AG04450 (cell line): ENCODE data around the gene SLC2A10. TPM values are rescaled to one million over a fixed set of nuclear protein-coding genes. Genes with fewer than 3 reads are reported as not detected.

Experiments
- CTCF ChIA-PET: fragments of 300-600, 350-600 bp; formaldehyde crosslinking; extraction: SDS; loops from one replicate; lab custom pipeline; 2022; ENCODE audit warnings: antibody characterized with exemption, inconsistent platforms; lab: Charles Lee
- POLR2A ChIA-PET: fragments of 350-600 bp; formaldehyde crosslinking; extraction: SDS; loops from one replicate; lab custom pipeline; 2021; ENCODE audit warnings: antibody characterized with exemption, inconsistent platforms; lab: Yijun Ruan, JAX
- DNase-seq: peaks from one replicate; pipeline ENCODE4 v3.0.0-alpha.2; 2011; ENCODE audit warnings: low read depth, low spot score
- H3K27ac ChIP-seq: one replicate; pipeline ENCODE4 v1.5.1; 2012; ENCODE audit warnings: low read depth, low read length, control low read depth
- H3K27me3 ChIP-seq: one replicate; pipeline ENCODE4 v1.6.0; 2012; ENCODE audit warnings: low read length; ENCODE audit not compliant: control insufficient read depth, insufficient read depth
- H3K4me3 ChIP-seq: 2 replicates; pipeline ENCODE4 v1.5.1; 2011; ENCODE audit warnings: mild to moderate bottlenecking, low read depth, low read length, control low read depth
- H3K9me3 ChIP-seq: 2 replicates; pipeline ENCODE4 v1.5.1; 2012; ENCODE audit warnings: low read length; ENCODE audit not compliant: control insufficient read depth, insufficient read depth
- CTCF ChIP-seq: IDR thresholded peaks from 2 replicates; pipeline ENCODE4 v1.5.1; 2011; ENCODE audit warnings: low read depth, low read length, control low read depth, inconsistent platforms
- polyA plus RNA-seq: library from polyadenylated mRNA; depleted of rRNA; stranded (reverse); fragments of >200 nt; gene quantifications from 2 replicates; pipeline ENCODE4 v1.2.3, GENCODE V29; 2011

The SLC2A10 gene
- polyA plus RNA-seq, 1 experiment = 36.9 TPM

DNA sequence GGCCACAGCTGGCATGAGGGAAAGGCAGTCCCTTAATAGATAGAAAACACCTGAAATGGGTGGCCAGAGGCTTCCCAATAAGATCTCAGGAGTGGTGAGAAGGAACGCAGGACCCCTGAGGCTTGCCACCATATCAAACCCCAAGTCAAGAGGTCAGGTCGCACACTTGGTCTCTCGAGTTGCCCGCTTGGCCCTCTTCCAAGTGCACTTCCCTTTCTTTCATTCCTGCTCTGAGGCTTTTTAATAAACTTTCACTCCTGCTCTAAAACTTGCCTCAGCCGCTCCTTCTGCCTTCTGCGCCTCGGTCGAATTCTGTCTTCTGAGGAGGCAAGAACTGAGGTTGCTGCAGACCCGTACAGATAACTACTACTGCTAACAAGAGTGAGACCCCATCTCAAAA, 64.2 kb downstream of the SLC2A10 start:
- ChIA-PET CTCF (interaction anchor here (0.8 to 1.4 kb wide), 4 partner anchors 9 to 420 kb away, joined by 3 to 4 read pairs (median 3); no protein-coding TSS in a partner anchor), POLR2A (no interaction called here)
- H3K4me3 ChIP-seq = no peak overlapping the region
- DNase-seq = no peak
- H3K27ac ChIP-seq = no peak overlapping the region
- TF ChIP-seq CTCF = no peak
- H3K9me3 ChIP-seq = no peaks in the 10 kb centered on the region
- peaks cover 8% of the 10 kb centered on the region for H3K27me3 ChIP-seq

- POLR2A ChIA-PET = no interaction called here
- no peak overlapping the region for H3K27ac ChIP-seq
- no peak for TF ChIP-seq CTCF
- peaks cover 5% of the 10 kb centered on the region for H3K27me3 ChIP-seq
- H3K4me3 ChIP-seq = no peak overlapping the region
- DNase-seq = no peak
- CTCF ChIA-PET = interaction anchor here (0.8 to 1.4 kb wide), 3 partner anchors 16 to 420 kb away, joined by 3 to 4 read pairs (median 3); no protein-coding TSS in a partner anchor
- H3K9me3 ChIP-seq = no peaks in the 10 kb centered on the region
Observed at GRCh38 chr20:46774236-46774635, 64.8 kb downstream of the SLC2A10 start.

DNA sequence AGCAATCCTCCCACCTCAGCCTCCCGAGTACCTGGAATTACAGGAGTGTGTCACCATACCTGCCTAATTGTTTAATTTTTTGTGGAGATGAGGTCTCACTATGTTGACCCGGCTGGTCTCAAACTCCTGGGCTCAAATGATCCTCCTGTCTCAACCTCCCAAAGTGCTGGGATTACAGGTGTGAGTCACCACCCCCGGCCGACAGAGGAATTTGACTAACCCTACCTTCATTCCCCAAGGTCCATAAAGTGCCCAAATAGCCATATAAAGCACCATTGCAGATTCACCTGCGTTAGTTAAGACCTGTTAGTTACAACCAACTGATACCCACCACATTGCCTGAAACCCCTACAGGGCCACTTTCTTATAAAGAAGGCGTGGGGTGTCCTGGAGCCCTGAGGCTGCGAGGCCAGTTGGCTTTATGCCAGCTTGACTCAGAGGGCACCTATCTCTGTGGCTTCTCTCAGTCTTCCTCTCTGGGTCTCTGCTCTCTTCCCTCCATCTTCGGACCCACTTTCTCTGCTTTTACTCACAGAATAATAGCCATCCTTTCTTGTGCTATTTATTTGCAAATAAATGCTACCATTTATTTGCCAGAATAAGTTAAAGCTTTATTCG, 65.6 kb downstream of the SLC2A10 start:
- no peak overlapping the region for H3K27ac ChIP-seq
- CTCF ChIA-PET = no interaction called here
- H3K4me3 ChIP-seq = no peak overlapping the region
- no peak for DNase-seq
- POLR2A ChIA-PET = no interaction called here
- H3K9me3 ChIP-seq = no peaks in the 10 kb centered on the region
- peaks cover 5% of the 10 kb centered on the region for H3K27me3 ChIP-seq
- no peak for TF ChIP-seq CTCF

DNA sequence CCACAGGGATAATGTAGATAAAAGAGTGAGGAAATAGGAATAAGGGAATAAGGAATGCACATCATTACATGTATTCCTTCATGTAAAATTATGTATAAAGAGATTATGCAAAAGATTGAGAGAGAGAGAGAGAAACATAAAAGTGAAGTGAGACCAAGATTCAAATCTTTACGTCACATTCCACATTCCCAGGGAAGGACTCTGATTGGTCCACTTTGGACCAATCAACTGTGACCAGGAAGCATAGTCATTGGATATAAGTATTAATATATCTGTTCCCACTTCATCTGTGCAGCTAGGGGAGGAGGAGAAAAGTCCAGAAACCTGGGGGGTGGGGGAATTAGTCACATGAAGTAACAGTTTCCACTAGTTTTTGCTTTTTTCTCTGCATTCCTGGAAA, 66.4 kb downstream of the SLC2A10 start:
- H3K27me3 ChIP-seq = peaks cover 5% of the 10 kb centered on the region
- DNase-seq = no peak
- CTCF ChIA-PET = no interaction called here
- H3K9me3 ChIP-seq = no peaks in the 10 kb centered on the region
- no peak overlapping the region for H3K27ac ChIP-seq
- no peak for TF ChIP-seq CTCF
- POLR2A ChIA-PET = no interaction called here
- no peak overlapping the region for H3K4me3 ChIP-seq

GRCh38 chr20:46777331-46777730, 67.9 kb downstream of the SLC2A10 start:
- CTCF ChIA-PET = no interaction called here
- no peak overlapping the region for H3K4me3 ChIP-seq
- TF ChIP-seq CTCF = no peak

More at GRCh38 chr20:46777331-46777730, 67.9 kb downstream of the SLC2A10 start:
- Histone ChIP-seq H3K27ac (no peak overlapping the region), H3K27me3 (peaks cover 5% of the 10 kb centered on the region), H3K9me3 (no peaks in the 10 kb centered on the region)
- POLR2A ChIA-PET = no interaction called here
- no peak for DNase-seq
